Muscle layer of duodenum (tissue), 2 donors: ENCODE data around the gene DMRT1.

Source experiments
- H3K27ac ChIP-seq: one replicate; pipeline ENCODE4 v1.7.0; 2013; ENCODE audit warnings: mild to moderate bottlenecking, low read length
- H3K27me3 ChIP-seq: one replicate; pipeline ENCODE4 v1.7.0; 2013; ENCODE audit warnings: low read depth, mild to moderate bottlenecking, control low read depth, low read length
- H3K36me3 ChIP-seq, 2 donors: one replicate each; pipeline ENCODE4 v1.7.0; 2013; ENCODE audit warnings: low read length in 2 of 2, control low read depth in 1 of 2, mild to moderate bottlenecking in 1 of 2; ENCODE audit not compliant: insufficient read depth in 2 of 2, control insufficient read depth in 1 of 2
- H3K4me1 ChIP-seq, 2 donors: one replicate each; pipeline ENCODE4 v1.7.0; 2013; ENCODE audit warnings: low read length in 2 of 2, mild to moderate bottlenecking in 2 of 2, control low read depth in 1 of 2, moderate library complexity in 1 of 2; ENCODE audit not compliant: insufficient read depth in 2 of 2, control insufficient read depth in 1 of 2
- H3K4me3 ChIP-seq, 2 donors: one replicate each; pipeline ENCODE4 v1.7.0; 2013; ENCODE audit warnings: low read length in 2 of 2, low read depth in 1 of 2, mild to moderate bottlenecking in 1 of 2
- H3K9me3 ChIP-seq, 2 donors: one replicate each; pipeline ENCODE4 v1.7.0; 2013; ENCODE audit warnings: low read length in 2 of 2, control low read depth in 1 of 2, mild to moderate bottlenecking in 1 of 2; ENCODE audit not compliant: control insufficient read depth in 1 of 2
- donor health status: healthy.

DMRT1 gene

DNA sequence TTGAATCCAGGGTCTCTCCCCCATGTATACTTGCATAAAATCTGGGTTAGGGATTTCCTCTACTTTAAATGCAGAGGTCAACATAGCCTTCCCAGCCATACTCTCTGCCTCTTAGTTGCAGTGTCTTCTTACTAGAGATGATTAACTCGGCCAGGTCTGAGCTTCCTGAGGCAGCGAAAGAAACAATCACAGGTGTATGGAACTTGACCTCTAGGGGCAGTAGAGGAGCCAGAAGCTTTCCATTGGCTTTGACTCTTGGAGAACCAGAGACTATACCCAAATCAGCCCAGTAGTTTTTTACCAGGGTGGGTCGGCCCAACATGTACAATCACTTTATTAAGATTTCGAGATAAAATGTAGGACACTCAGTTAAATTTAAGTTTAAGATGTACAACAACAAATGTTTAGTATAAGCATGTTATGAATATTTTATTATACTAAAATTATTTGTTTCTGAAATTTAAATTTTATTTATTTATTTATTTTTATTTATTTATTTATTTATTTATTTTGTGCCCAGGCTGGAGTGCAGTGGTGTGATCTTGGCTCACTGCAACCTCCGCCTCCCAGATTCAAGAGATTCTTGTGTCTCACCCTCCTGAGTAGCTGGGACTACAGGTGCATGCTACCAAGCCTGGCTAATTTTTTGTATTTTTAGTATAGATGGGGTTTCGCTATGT lies 87.0 kb downstream of the DMRT1 start:
- Histone ChIP-seq H3K36me3 (no peaks in the 10 kb centered on the region), H3K4me1 (no peaks in the 10 kb centered on the region), H3K27ac (no peak overlapping the region), H3K27me3 (no peaks in the 10 kb centered on the region), H3K9me3 (no peaks in the 10 kb centered on the region), H3K4me3 (no peak overlapping the region)

DNA sequence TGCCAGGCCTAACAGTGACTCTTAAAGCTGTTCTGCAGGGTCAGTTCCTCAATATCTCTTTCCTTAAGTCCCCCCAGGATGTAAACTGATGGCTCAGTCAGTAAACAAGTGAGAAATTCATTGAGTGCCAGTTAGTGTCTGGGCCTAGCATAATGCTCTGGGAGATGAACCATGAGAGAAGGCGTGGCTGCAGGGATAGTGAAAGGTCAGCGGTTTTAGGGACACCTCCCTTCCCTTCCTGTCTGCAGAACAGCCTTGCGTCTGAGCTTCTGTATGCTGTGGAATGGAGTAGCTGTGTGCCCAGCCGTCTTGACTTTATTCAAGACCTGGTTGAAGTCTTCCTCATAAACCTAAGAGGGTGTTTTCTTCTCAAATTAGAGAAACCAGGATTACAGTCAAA lies 88.2 kb downstream of the DMRT1 start:
- Histone ChIP-seq H3K27me3 (no peaks in the 10 kb centered on the region), H3K4me3 (no peak overlapping the region), H3K36me3 (no peaks in the 10 kb centered on the region), H3K27ac (no peak overlapping the region), H3K4me1 (no peaks in the 10 kb centered on the region), H3K9me3 (no peaks in the 10 kb centered on the region)

DNA sequence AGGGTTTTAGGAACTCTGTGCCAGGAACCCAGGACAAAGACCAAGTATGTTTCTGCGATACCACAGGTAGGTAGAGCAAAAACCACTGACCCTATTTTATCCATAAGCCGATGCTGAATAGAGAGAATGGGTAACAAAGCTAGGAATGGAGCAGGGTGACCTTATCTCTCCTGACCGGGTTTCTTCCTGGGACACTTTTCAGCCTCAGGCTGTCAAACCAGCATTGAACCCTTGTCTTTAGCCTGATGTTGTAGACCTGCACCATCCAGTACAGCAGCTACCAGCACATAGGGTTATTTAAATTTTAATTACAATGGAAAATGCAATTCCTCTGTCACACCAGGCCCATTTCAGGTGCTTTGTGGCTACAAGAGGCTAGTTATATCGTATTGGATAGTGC lies 91.9 kb downstream of the DMRT1 start:
- Histone ChIP-seq H3K36me3 (no peaks in the 10 kb centered on the region), H3K9me3 (no peaks in the 10 kb centered on the region), H3K27me3 (no peaks in the 10 kb centered on the region), H3K4me1 (peaks cover 0 to 7% of the 10 kb centered on the region in 2 donors), H3K4me3 (no peak overlapping the region), H3K27ac (no peak overlapping the region)

DNA sequence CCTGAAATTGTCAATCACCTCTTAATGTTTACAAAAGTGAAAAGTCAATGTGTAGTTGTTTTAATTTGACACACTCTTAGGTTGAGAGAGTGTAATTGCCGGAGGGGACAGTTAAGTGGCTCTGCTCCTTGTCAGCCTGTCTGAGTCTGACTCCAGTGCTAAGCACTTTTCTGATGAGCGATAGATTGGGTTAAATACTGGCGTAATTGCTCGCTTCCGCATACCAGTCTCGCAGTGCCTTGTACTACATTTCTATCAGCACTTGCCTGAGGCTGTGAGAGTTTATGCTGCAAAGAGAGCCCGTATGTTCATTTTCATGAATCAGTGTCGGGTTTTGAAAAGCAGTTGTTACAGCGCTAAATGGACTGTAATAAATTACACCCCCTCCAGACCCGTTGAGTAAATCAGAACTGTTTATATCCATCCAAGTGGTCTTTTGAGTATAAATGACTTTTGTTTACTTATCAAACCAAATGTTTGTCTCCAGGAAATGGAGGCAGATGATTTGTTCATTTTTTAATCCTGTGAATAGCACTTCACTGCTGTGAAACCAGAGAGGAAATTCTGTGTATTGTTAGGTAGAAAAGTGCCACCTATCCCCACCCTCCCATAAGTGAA lies 94.0 kb downstream of the DMRT1 start:
- Histone ChIP-seq H3K27ac (no peak overlapping the region), H3K27me3 (no peaks in the 10 kb centered on the region), H3K4me3 (no peak overlapping the region), H3K4me1 (peaks cover 0 to 7% of the 10 kb centered on the region in 2 donors), H3K9me3 (peaks cover 0 to 2% of the 10 kb centered on the region in 2 donors), H3K36me3 (no peaks in the 10 kb centered on the region)

DNA sequence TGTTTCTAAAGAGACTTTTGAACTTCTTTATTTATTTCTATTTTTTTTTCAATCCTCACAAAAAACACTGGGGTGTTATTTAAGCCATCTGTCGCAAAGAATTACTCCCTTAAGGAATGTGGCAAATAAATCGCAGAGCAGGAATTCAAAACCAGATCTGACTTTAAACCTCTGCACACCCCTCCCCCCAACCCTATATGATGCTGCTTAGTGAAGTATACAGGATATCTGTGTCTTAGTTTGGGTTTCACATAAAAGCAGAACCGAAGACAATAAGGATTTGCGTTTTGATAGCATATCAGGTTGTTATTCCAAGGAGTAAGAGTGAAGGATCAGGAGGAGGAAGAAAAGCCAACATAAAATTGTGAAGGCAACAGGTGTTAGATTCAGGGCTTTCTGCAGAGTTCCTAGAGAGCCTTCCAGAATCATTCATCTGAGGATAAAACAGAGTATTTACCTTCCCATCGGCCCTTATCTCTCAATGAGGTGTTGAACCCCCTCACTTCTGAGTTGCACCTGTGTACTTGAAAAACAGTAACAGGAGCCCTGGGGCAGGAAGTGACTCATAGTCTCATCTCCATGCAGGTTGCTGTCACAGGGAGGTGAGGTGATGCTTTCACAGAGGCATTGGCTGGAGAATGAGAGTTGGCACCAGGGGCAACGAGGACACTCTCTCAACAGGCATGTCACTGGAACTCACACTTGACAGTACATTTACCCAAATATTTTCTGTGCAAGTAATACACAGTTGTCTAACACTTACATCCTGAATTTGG lies 101.5 kb downstream of the DMRT1 start:
- H3K27me3 ChIP-seq: no peaks in the 10 kb centered on the region
- peaks cover 0 to 2% of the 10 kb centered on the region in 2 donors for H3K9me3 ChIP-seq
- no peak overlapping the region for H3K27ac ChIP-seq
- H3K36me3 ChIP-seq: no peaks in the 10 kb centered on the region
- H3K4me3 ChIP-seq: no peak overlapping the region
- no peaks in the 10 kb centered on the region for H3K4me1 ChIP-seq

DNA sequence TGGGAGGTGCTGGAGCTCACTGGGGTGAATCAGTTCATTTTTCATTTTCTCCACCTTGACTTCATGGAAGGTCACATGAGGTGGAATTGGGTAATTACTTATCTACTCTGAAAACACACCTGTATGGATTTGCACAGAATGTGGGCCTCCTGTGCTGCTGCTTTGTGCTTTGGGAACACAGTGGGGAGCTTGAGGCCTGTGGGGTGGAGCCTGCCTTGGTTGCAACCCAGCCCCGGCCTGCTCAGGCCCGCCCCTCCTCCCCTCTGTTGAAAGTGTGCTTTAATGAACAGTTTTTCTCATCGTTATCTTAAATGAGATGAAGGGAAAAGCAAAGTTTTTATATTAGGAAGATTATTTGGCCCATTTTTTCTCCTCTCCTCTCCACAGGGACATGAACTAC lies 106.5 kb downstream of the DMRT1 start:
- Histone ChIP-seq H3K4me3 (no peak overlapping the region), H3K36me3 (no peaks in the 10 kb centered on the region), H3K27me3 (peaks cover under 1% of the 10 kb centered on the region), H3K9me3 (no peaks in the 10 kb centered on the region), H3K27ac (no peak overlapping the region), H3K4me1 (no peaks in the 10 kb centered on the region)

DNA sequence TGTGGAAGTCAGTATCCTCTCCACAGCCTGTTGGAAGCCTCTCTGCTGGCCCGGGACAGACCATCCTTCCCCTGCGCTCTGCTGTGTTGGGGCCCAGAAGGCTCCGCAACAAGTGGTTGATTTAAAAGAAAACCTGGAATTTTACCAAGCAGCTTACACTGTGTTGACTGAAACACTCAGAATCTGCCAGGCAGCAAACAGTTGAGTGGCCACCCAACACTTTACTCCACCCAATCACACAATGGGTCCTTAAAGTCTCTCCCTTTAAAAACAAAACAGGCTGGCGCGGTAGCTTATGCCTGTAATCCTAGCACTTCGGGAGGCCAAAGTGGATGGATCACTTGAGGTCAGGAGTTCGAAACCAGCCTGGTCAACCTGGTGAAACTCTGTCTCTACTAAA lies 107.0 kb downstream of the DMRT1 start:
- Histone ChIP-seq H3K4me3 (no peak overlapping the region), H3K36me3 (no peaks in the 10 kb centered on the region), H3K27ac (no peak overlapping the region), H3K9me3 (no peaks in the 10 kb centered on the region), H3K4me1 (no peaks in the 10 kb centered on the region), H3K27me3 (peaks cover 6% of the 10 kb centered on the region)

DNA sequence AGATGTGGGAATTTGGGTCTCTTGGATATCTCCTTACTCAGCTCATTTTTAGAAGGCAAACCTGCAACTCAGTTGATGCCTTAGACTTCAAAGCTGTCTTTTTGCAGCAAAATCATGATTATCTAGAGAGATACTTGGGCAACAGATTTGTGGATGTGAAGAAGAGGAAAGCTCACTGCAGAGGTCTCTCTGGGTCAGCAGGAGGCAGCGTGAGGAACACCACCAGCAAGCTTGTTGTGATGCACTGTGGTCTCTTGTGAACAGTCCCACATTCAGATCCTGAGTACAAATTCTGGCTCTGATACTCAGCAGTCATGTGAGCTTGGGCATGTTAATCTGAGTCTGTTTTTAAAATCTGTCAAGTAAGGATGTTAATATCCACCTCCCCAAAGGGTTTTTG lies 108.6 kb downstream of the DMRT1 start:
- H3K36me3 ChIP-seq: no peaks in the 10 kb centered on the region
- H3K9me3 ChIP-seq: no peaks in the 10 kb centered on the region
- peaks cover 10% of the 10 kb centered on the region for H3K27me3 ChIP-seq
- no peak overlapping the region for H3K27ac ChIP-seq
- H3K4me3 ChIP-seq: no peak overlapping the region
- H3K4me1 ChIP-seq: no peaks in the 10 kb centered on the region

DNA sequence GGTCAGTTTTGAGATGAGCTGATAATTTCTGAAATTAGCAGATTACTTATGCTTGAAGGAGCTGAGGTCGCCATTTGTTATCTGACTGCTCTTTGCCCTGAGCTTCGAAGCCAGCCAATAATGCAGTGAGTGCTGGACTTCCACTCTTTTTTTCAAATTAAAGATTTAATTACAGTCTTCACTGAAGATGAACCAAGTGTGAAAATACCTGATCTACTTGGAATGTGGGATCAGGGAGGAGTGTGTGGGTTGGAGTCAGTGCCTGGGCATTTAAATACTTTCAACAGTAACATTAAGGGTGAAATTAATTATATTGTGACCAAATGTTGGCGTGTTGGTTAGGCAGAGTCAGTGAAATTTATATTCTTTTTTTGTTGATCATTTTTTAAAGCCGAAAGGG lies 111.0 kb downstream of the DMRT1 start:
- H3K27me3 ChIP-seq: peaks cover 10% of the 10 kb centered on the region
- no peak overlapping the region for H3K27ac ChIP-seq
- H3K4me3 ChIP-seq: no peak overlapping the region
- H3K36me3 ChIP-seq: no peaks in the 10 kb centered on the region
- no peaks in the 10 kb centered on the region for H3K4me1 ChIP-seq
- H3K9me3 ChIP-seq: no peaks in the 10 kb centered on the region

DNA sequence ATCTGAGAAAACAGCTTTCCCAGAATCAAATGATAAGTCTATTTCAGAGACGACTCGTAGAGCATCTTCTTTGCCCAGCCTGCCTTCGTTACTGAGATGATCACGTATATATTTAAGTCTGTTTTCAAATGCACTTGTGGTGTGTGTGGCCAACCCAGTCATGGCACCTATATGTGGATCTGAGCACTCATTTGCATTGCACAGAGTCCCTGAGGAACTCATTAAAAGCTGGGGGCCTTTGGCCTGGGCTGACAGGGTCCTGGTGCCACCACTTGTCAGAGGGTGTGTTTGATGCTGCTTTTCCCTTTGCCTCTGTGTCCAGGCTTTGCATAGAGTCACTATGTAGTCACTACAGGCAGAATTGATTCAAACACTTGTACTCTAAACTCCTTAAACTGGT lies 117.6 kb downstream of the DMRT1 start:
- Histone ChIP-seq H3K27ac (no peak overlapping the region), H3K9me3 (no peaks in the 10 kb centered on the region), H3K4me3 (no peak overlapping the region), H3K27me3 (no peaks in the 10 kb centered on the region), H3K36me3 (no peaks in the 10 kb centered on the region), H3K4me1 (no peaks in the 10 kb centered on the region)

DNA sequence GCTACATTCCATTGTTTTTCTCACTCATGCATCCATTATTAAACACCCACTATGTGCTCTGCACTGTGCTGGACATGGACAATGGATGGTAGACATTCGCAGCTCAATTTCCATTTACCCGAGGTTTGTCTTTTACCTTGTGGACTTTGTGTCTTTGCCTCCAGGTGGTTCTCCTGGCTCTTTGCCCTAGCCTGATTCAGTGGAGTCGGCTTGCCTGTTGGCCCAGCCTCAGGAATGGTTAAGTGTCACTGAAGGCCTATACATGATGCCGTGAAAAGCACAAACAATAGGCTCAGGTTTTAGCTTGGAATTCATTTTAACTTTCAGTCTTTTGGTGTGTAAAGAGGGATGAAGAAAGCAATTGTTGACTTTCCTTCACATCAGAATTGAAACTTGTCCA lies 118.4 kb downstream of the DMRT1 start:
- no peaks in the 10 kb centered on the region for H3K36me3 ChIP-seq
- no peaks in the 10 kb centered on the region for H3K9me3 ChIP-seq
- no peak overlapping the region for H3K27ac ChIP-seq
- H3K27me3 ChIP-seq: peaks cover 5% of the 10 kb centered on the region
- H3K4me3 ChIP-seq: no peak overlapping the region
- H3K4me1 ChIP-seq: no peaks in the 10 kb centered on the region
